Measurements from ENCODE around the gene LRRC4C.

- TF ChIP-seq CTCF (conservative IDR thresholded peaks at IDR 0.05; ENCODE audit: low read depth, low read length): no peak
- no peak for TF ChIP-seq EZH2phosphoT487 (IDR thresholded peaks at IDR 0.05; ENCODE audit: borderline replicate concordance, low read length)
- no peak for TF ChIP-seq EZH2 (IDR thresholded peaks at IDR 0.05; ENCODE audit: low read length, unreplicated experiment)
Observed at GRCh38 chr11:40867991-40868632, 591.3 kb downstream of the LRRC4C start.
